Activated B cell treated with CpG ODN at 0.5 μM for 24 hours (primary cell): ENCODE data around the gene RCCD1. TPM values are rescaled to one million over a fixed set of nuclear protein-coding genes. Genes with fewer than 3 reads are reported as not detected.

Experiments used
- ATAC-seq: fragments of 200-7000 bp; cut with Tn5 transposase; one replicate; pipeline ENCODE4 v1.10.0; 2021; ENCODE audit warnings: low read depth, mild to moderate bottlenecking, moderate library complexity
- CTCF ChIA-PET: fragments of 350-600 bp; sonication (Branson Sonifier 250); formaldehyde crosslinking; loops from one replicate; lab custom pipeline; 2021; ENCODE audit warnings: antibody characterized with exemption; lab: Charles Lee
- POLR2A ChIA-PET: fragments of 350-600 bp; sonication (Branson Sonifier 250); formaldehyde crosslinking; loops from one replicate; lab custom pipeline; 2021; ENCODE audit warnings: antibody characterized with exemption; lab: Charles Lee
- DNase-seq: peaks from one replicate; pipeline ENCODE4 v3.0.0; 2022
- H3K27ac Mint-ChIP-seq: one replicate; pipeline ENCODE4 v1.8.0; 2020; ENCODE audit warnings: mixed read lengths
- H3K27me3 Mint-ChIP-seq: one replicate; pipeline ENCODE4 v1.8.0; 2021; ENCODE audit warnings: mixed read lengths
- H3K36me3 Mint-ChIP-seq: one replicate; pipeline ENCODE4 v1.8.0; 2021; ENCODE audit warnings: low read depth, mixed read lengths
- H3K4me1 Mint-ChIP-seq: one replicate; pipeline ENCODE4 v1.8.0; 2021; ENCODE audit warnings: mixed read lengths
- H3K4me3 Mint-ChIP-seq: one replicate; pipeline ENCODE4 v1.8.0; 2020; ENCODE audit warnings: mild to moderate bottlenecking, mixed read lengths
- H3K9me3 Mint-ChIP-seq: one replicate; pipeline ENCODE4 v1.8.0; 2020; ENCODE audit warnings: mixed read lengths
- CTCF ChIP-seq: fragments of 200-600 bp; IDR thresholded peaks from one replicate; pipeline ENCODE4 v1.8.0; 2022; ENCODE audit warnings: antibody characterized with exemption, mild to moderate bottlenecking
- intact Hi-C: fragments of 100-400 bp; cut with micrococcal nuclease; formaldehyde crosslinking; loops from one replicate; pipeline ENCODE4 v1.15.1; 2024
- total RNA-seq: library from RNA; stranded (reverse); gene quantifications from 2 replicates; pipeline ENCODE4 v1.2.3, GENCODE V29; 2022

The RCCD1 gene
- total RNA-seq, 1 donor from 2014 or later: 19.3 TPM

GRCh38 chr15:90982135-90982534 lies 27.5 kb downstream of the RCCD1 start:
- intact Hi-C loops: no loop called here
- Mint-ChIP-seq H3K4me3 (peak overlapping the region; percentile 21), H3K9me3 (no peaks in the 10 kb centered on the region), H3K27me3 (no peaks in the 10 kb centered on the region), H3K27ac (peak overlapping the region; percentile 77), H3K36me3 (peaks cover 4% of the 10 kb centered on the region), H3K4me1 (peaks cover 32% of the 10 kb centered on the region)
- DNase-seq (no peak), ATAC-seq (peak; percentile 43)
- CTCF ChIA-PET: interaction anchor here (4.0 kb wide), 1 partner anchor 26 kb away, joined by 26 read pairs; no protein-coding TSS in a partner anchor
- POLR2A ChIA-PET: interaction anchor here (1.0 to 2.4 kb wide), 5 partner anchors 12 to 79 kb away, joined by 3 to 17 read pairs (median 4); partner anchors contain the start of genes MAN2A2 and RCCD1
- no peak for TF ChIP-seq CTCF

GRCh38 chr15:90986790-90987507 lies 32.3 kb downstream of the RCCD1 start:
- Mint-ChIP-seq H3K4me3 (no peak overlapping the region), H3K9me3 (no peaks in the 10 kb centered on the region), H3K36me3 (peaks cover 1% of the 10 kb centered on the region), H3K27ac (peak overlapping the region; percentile 53), H3K4me1 (peaks cover 38% of the 10 kb centered on the region), H3K27me3 (no peaks in the 10 kb centered on the region)
- no peak for TF ChIP-seq CTCF
- ChIA-PET POLR2A (no interaction called here), CTCF (interaction anchor here (1.1 to 1.8 kb wide), 3 partner anchors 30 to 55 kb away, joined by 3 to 7 read pairs (median 6); partner anchors contain the start of gene HDDC3)
- intact Hi-C loops: no loop called here
- ATAC-seq: no peak
- no peak for DNase-seq

- Mint-ChIP-seq H3K9me3 (no peaks in the 10 kb centered on the region), H3K4me1 (peaks cover 36% of the 10 kb centered on the region), H3K27me3 (no peaks in the 10 kb centered on the region), H3K36me3 (no peaks in the 10 kb centered on the region), H3K27ac (no peak overlapping the region), H3K4me3 (no peak overlapping the region)
- ChIA-PET POLR2A (no interaction called here), CTCF (interaction anchor here (1.1 to 1.8 kb wide), 3 partner anchors 30 to 56 kb away, joined by 3 to 7 read pairs (median 6); partner anchors contain the start of gene HDDC3)
- DNase-seq (no peak), ATAC-seq (no peak)
- intact Hi-C loops: no loop called here
- no peak for TF ChIP-seq CTCF
These were observed 33.0 kb downstream of the RCCD1 start for GRCh38 chr15:90987561-90988141.

GRCh38 chr15:90988296-90988695 lies 33.6 kb downstream of the RCCD1 start:
- ATAC-seq (no peak), DNase-seq (no peak)
- H3K27ac Mint-ChIP-seq: peak overlapping the region; percentile 37
- CTCF ChIA-PET: interaction anchor here (1.8 kb wide), 1 partner anchor 31 kb away, joined by 7 read pairs; no protein-coding TSS in a partner anchor
- H3K27me3 Mint-ChIP-seq: no peaks in the 10 kb centered on the region
- TF ChIP-seq CTCF: no peak
- H3K9me3 Mint-ChIP-seq: no peaks in the 10 kb centered on the region
- H3K36me3 Mint-ChIP-seq: no peaks in the 10 kb centered on the region
- H3K4me3 Mint-ChIP-seq: peak overlapping the region; percentile 17
- peaks cover 35% of the 10 kb centered on the region for H3K4me1 Mint-ChIP-seq
- POLR2A ChIA-PET: no interaction called here
- intact Hi-C loops: no loop called here
